IMR-90 (cell line): ENCODE results near the gene CACNA1I. TPM values are rescaled to one million over a fixed set of nuclear protein-coding genes. Genes with fewer than 3 reads are reported as not detected.

ENCODE experiments used
- ATAC-seq: fragments of 200-7000 bp; cut with Tn5 transposase; 2 replicates; pipeline ENCODE4 v1.9.1; 2020; ENCODE audit warnings: low read depth, mild to moderate bottlenecking, moderate library complexity
- BruUV-seq: library from RNA; stranded (reverse); fragments of 400-500 nt; replicated peaks from 2 replicates; lab custom pipeline; 2021; lab: Mats Ljungman, UMichigan
- CTCF ChIA-PET: fragments of 300-600 bp; formaldehyde crosslinking; extraction: SDS; loops from one replicate; lab custom pipeline; 2021; ENCODE audit warnings: antibody characterized with exemption; lab: Yijun Ruan, JAX
- POLR2A ChIA-PET: fragments of 300-600 bp; sonication (Branson Sonifier 250); formaldehyde crosslinking; loops from one replicate; lab custom pipeline; 2022; ENCODE audit warnings: antibody characterized with exemption; ENCODE audit not compliant: unreplicated experiment; lab: Charles Lee
- DNase-seq: peaks from one replicate; pipeline ENCODE4 v3.0.0; 2013
- H2AFZ ChIP-seq: replicated peaks from 2 replicates; pipeline ENCODE3; 2013; ENCODE audit warnings: low read length, mild to moderate bottlenecking; ENCODE audit not compliant: poor library complexity
- H2AK5ac ChIP-seq: 2 replicates; pipeline ENCODE4 v1.6.1; 2013; ENCODE audit warnings: low read depth, low read length, inconsistent platforms
- H2AK9ac ChIP-seq: replicated peaks from 2 replicates; pipeline ENCODE3; 2013; ENCODE audit warnings: mild to moderate bottlenecking, low read depth, low read length, moderate library complexity; ENCODE audit not compliant: poor library complexity
- H2BK120ac ChIP-seq: 2 replicates; pipeline ENCODE4 v1.6.1; 2013; ENCODE audit warnings: low read depth, low read length, inconsistent platforms
- H2BK15ac ChIP-seq: 3 replicates; pipeline ENCODE4 v1.6.1; 2013; ENCODE audit warnings: low read depth, low read length, inconsistent platforms
- H2BK20ac ChIP-seq: 2 replicates; pipeline ENCODE4 v1.6.1; 2013; ENCODE audit warnings: low read depth, mild to moderate bottlenecking, inconsistent platforms, low read length, moderate library complexity
- H2BK5ac ChIP-seq: 2 replicates; pipeline ENCODE4 v1.6.1; 2013; ENCODE audit warnings: mild to moderate bottlenecking, low read depth, low read length, inconsistent platforms; ENCODE audit not compliant: poor library complexity, severe bottlenecking
- H3K14ac ChIP-seq: replicated peaks from 2 replicates; pipeline ENCODE4 v1.6.1; 2013; ENCODE audit warnings: low read depth, low read length, inconsistent platforms
- H3K18ac ChIP-seq: 2 replicates; pipeline ENCODE4 v1.6.1; 2013; ENCODE audit warnings: low read depth, low read length, control low read depth
- H3K23ac ChIP-seq: 2 replicates; pipeline ENCODE4 v1.6.1; 2013; ENCODE audit warnings: low read depth, low read length, inconsistent platforms
- H3K27ac ChIP-seq: 2 replicates; pipeline ENCODE4 v1.5.1; 2013; ENCODE audit warnings: mild to moderate bottlenecking, control low read depth, low read length; ENCODE audit not compliant: insufficient read depth
- H3K27me3 ChIP-seq: 2 replicates; pipeline ENCODE4 v1.6.1; 2013; ENCODE audit warnings: low read length; ENCODE audit not compliant: control insufficient read depth, insufficient read depth
- H3K36me3 ChIP-seq: 2 replicates; pipeline ENCODE4 v1.6.1; 2013; ENCODE audit warnings: low read length, mixed read lengths; ENCODE audit not compliant: control insufficient read depth, insufficient read depth
- H3K4ac ChIP-seq: 2 replicates; pipeline ENCODE4 v1.6.1; 2013; ENCODE audit warnings: low read depth, low read length, inconsistent platforms
- H3K4me1 ChIP-seq: 2 replicates; pipeline ENCODE4 v1.6.1; 2013; ENCODE audit warnings: low read length, mixed read lengths; ENCODE audit not compliant: control insufficient read depth, insufficient read depth
- H3K4me2 ChIP-seq: 2 replicates; pipeline ENCODE4 v1.6.1; 2013; ENCODE audit warnings: low read depth, mild to moderate bottlenecking, control low read depth, low read length, moderate library complexity
- H3K4me3 ChIP-seq: 2 replicates; pipeline ENCODE4 v1.5.1; 2013; ENCODE audit warnings: low read depth, mild to moderate bottlenecking, control low read depth, low read length, moderate library complexity; ENCODE audit not compliant: insufficient read depth
- H3K56ac ChIP-seq: 2 replicates; pipeline ENCODE4 v1.6.1; 2013; ENCODE audit warnings: low read length, inconsistent platforms; ENCODE audit not compliant: insufficient read depth; ENCODE audit errors: extremely low read depth
- H3K79me1 ChIP-seq, 2 experiments: 2 replicates each; pipeline ENCODE4 v1.6.1; 2013; ENCODE audit warnings: low read length in 2 of 2, inconsistent platforms in 1 of 2, low read depth in 1 of 2
- H3K9ac ChIP-seq: 2 replicates; pipeline ENCODE4 v1.6.1; 2013; ENCODE audit warnings: low read depth, low read length, control low read depth
- H3K9me1 ChIP-seq: 2 replicates; pipeline ENCODE4 v1.6.1; 2013; ENCODE audit warnings: low read length, inconsistent platforms; ENCODE audit not compliant: insufficient read depth
- H3K9me3 ChIP-seq: 2 replicates; pipeline ENCODE4 v1.6.1; 2013; ENCODE audit warnings: low read length; ENCODE audit not compliant: control insufficient read depth, insufficient read depth
- H4K20me1 ChIP-seq: 2 replicates; pipeline ENCODE4 v1.6.1; 2013; ENCODE audit warnings: low read length, inconsistent platforms; ENCODE audit not compliant: insufficient read depth
- H4K5ac ChIP-seq: 2 replicates; pipeline ENCODE4 v1.6.1; 2013; ENCODE audit warnings: mild to moderate bottlenecking, low read depth, low read length, control low read depth
- H4K8ac ChIP-seq, 2 experiments: 2 replicates each; pipeline ENCODE4 v1.6.1; 2013; ENCODE audit warnings: low read depth in 2 of 2, low read length in 2 of 2, control low read depth in 1 of 2, inconsistent platforms in 1 of 2
- H4K91ac ChIP-seq: 2 replicates; pipeline ENCODE4 v1.6.1; 2013; ENCODE audit warnings: low read depth, low read length, inconsistent platforms; ENCODE audit not compliant: insufficient read depth
- BHLHE40 ChIP-seq: fragments of 150-350 bp; IDR thresholded peaks from 2 replicates; pipeline ENCODE4 v1.6.1; 2016; ENCODE audit warnings: mild to moderate bottlenecking, low read depth, low read length
- CHD1 ChIP-seq: IDR thresholded peaks from 2 replicates; pipeline ENCODE4 v1.6.1; 2012; ENCODE audit warnings: low read depth, low read length, improper control_type of control experiment
- ELK1 ChIP-seq: fragments of 150-350 bp; IDR thresholded peaks from 2 replicates; pipeline ENCODE4 v1.6.1; 2016; ENCODE audit warnings: low read depth, mild to moderate bottlenecking, low read length, moderate library complexity, borderline replicate concordance
- FOS ChIP-seq: fragments of 150-350 bp; IDR thresholded peaks from 2 replicates; pipeline ENCODE4 v1.6.1; 2016; ENCODE audit warnings: low read depth, low read length
- MAFK ChIP-seq: IDR thresholded peaks from 2 replicates; pipeline ENCODE4 v1.6.1; 2012; ENCODE audit warnings: low read depth, low read length, improper control_type of control experiment
- NFE2L2 ChIP-seq: fragments of 150-350 bp; IDR thresholded peaks from 2 replicates; pipeline ENCODE4 v1.6.1; 2016; ENCODE audit warnings: low read depth, mild to moderate bottlenecking, low read length
- RCOR1 ChIP-seq: IDR thresholded peaks from 2 replicates; pipeline ENCODE4 v1.6.1; 2012; ENCODE audit warnings: mild to moderate bottlenecking, low read length, improper control_type of control experiment; ENCODE audit not compliant: insufficient replicate concordance
- SMC3 ChIP-seq: fragments of 150-350 bp; IDR thresholded peaks from 2 replicates; pipeline ENCODE4 v1.6.1; 2016; ENCODE audit warnings: low read depth, mild to moderate bottlenecking, antibody characterized with exemption, low read length, moderate library complexity
- WGBS, 2 experiments: methylation state at CpG; one replicate each; pipeline versions ENCODE4 v1.1.5 to v1.1.7; 2013; ENCODE audit warnings: missing lambda C conversion rate in 2 of 2; ENCODE audit not compliant: insufficient read length in 1 of 2; ENCODE audit errors: extremely low coverage in 2 of 2; 5-methylcytosine and 5-hydroxymethylcytosine counted together
- dilution Hi-C: fragments of 300-500 bp; cut with HindIII; formaldehyde crosslinking; loops from one replicate; pipeline ENCODE4 v1.14.3; 2018; ENCODE audit warnings: low sequenced_read_pairs; ENCODE audit not compliant: unreplicated experiment
- in situ Hi-C: fragments of 300-500 bp; cut with MboI; formaldehyde crosslinking; loops from 3 replicates; pipeline ENCODE4 v1.14.3; 2019; ENCODE audit warnings: low sequenced_read_pairs, inconsistent platforms, mixed read lengths
- intact Hi-C: fragments of 100-400 bp; cut with micrococcal nuclease; formaldehyde crosslinking; loops from 2 replicates; pipeline ENCODE4 v1.10.0; 2022
- polyA plus RNA-seq, 3 experiments: library from polyadenylated mRNA; depleted of rRNA; stranded (reverse); fragments of >200 nt; gene quantifications; 2 replicates each; pipeline ENCODE4 v1.2.3, GENCODE V29; 2012; ENCODE audit warnings: low replicate concordance in 1 of 3
- total RNA-seq: library from RNA; depleted of rRNA; stranded (reverse); fragments of >200 nt; gene quantifications from 2 replicates; pipeline ENCODE4 v1.2.3, GENCODE V29; 2012

The CACNA1I gene
- total and polyA plus RNA-seq, 2 of the 4 experiments (the other 2 are of a cell fraction): under 0.01 to 0.02 TPM

- Histone ChIP-seq H3K79me1 (no peaks in the 10 kb centered on the region), H3K14ac (no peak overlapping the region), H3K4ac (no peak overlapping the region), H3K9me3 (no peaks in the 10 kb centered on the region), H2BK20ac (no peak overlapping the region), H2AFZ (no peak overlapping the region), H3K9ac (no peak overlapping the region), H3K27ac (no peak overlapping the region), H4K91ac (no peak overlapping the region), H4K20me1 (no peaks in the 10 kb centered on the region), H2AK5ac (peak overlapping the region; percentile 8; the same call in 1 of the 2 replicates), H3K23ac (no peak overlapping the region), H3K36me3 (no peaks in the 10 kb centered on the region), H2BK120ac (no peak overlapping the region), H2BK15ac (no peak overlapping the region), H4K8ac (no peak overlapping the region), H2BK5ac (no peak overlapping the region), H2AK9ac (no peak overlapping the region), H4K5ac (no peak overlapping the region), H3K27me3 (peaks cover 27% of the 10 kb centered on the region), H3K4me2 (no peak overlapping the region), H3K4me1 (peaks cover 1% of the 10 kb centered on the region; the same call in 1 of the 2 replicates), H3K56ac (no peak overlapping the region), H3K18ac (no peak overlapping the region), H3K4me3 (no peak overlapping the region), H3K9me1 (no peaks in the 10 kb centered on the region)
- ATAC-seq (no peak), DNase-seq (no peak)
- intact Hi-C loops (no loop called here), dilution Hi-C loops (no loop called here), in situ Hi-C loops (no loop called here)
- TF ChIP-seq MAFK (no peak), CHD1 (no peak), RCOR1 (no peak), ELK1 (no peak), BHLHE40 (no peak), FOS (no peak), NFE2L2 (no peak), SMC3 (no peak)
- ChIA-PET POLR2A (no interaction called here), CTCF (no interaction called here)
- WGBS, 2 experiments: 61% methylated on average over 19 of the region's 31 CpGs; no CpG with 5 or more reads in 1 of the 2 experiments
- BruUV-seq: no TSS peak
Observed at GRCh38 chr22:39646398-39647063, 76.0 kb downstream of the CACNA1I start.
